ENCODE measurements around the gene LCN6.
"Not testable (repeated sequence)": the region's sequence is repeated elsewhere in the genome, so short reads cannot be mapped to it uniquely, and the experiment has no call there.

LCN6 gene

GRCh38 chr9:136714096-136714892, 34.0 kb downstream of the LCN6 start:
- Histone ChIP-seq H3K36me3 (no peaks in the 10 kb centered on the region), H3K4me3 (ENCODE audit: low read depth in 1 of 2, low read length in 1 of 2) (peak overlapping the region in 1 of 2 experiments; percentile 13), H3K9me3 (no peaks in the 10 kb centered on the region), H3K4me1 (ENCODE audit: control insufficient read depth in 1 of 2, insufficient read depth in 1 of 2, low read depth in 1 of 2, low read length in 1 of 2) (peaks cover 34 to 39% of the 10 kb centered on the region in 2 experiments), H3K27me3 (peaks cover 90% of the 10 kb centered on the region), H3K27ac (no peak overlapping the region)
- TF ChIP-seq CTCF (IDR thresholded peaks at IDR 0.05): no peak

GRCh38 chr9:136713550-136713949, 34.8 kb downstream of the LCN6 start:
- Histone ChIP-seq H3K27me3 (peaks cover 83% of the 10 kb centered on the region), H3K4me1 (ENCODE audit: control insufficient read depth in 1 of 2, insufficient read depth in 1 of 2, low read depth in 1 of 2, low read length in 1 of 2) (peaks cover 30 to 33% of the 10 kb centered on the region in 2 experiments), H3K36me3 (no peaks in the 10 kb centered on the region), H3K9me3 (no peaks in the 10 kb centered on the region), H3K27ac (no peak overlapping the region), H3K4me3 (ENCODE audit: low read depth in 1 of 2, low read length in 1 of 2) (no peak overlapping the region)
- no peak for TF ChIP-seq CTCF (IDR thresholded peaks at IDR 0.05)

GRCh38 chr9:136712690-136713544, 35.4 kb downstream of the LCN6 start:
- Histone ChIP-seq H3K4me3 (ENCODE audit: low read depth in 1 of 2, low read length in 1 of 2) (peak overlapping the region; percentile 17 to 43), H3K27ac (no peak overlapping the region), H3K27me3 (peaks cover 76% of the 10 kb centered on the region), H3K4me1 (ENCODE audit: control insufficient read depth in 1 of 2, insufficient read depth in 1 of 2, low read depth in 1 of 2, low read length in 1 of 2) (peaks cover 30 to 33% of the 10 kb centered on the region in 2 experiments), H3K36me3 (no peaks in the 10 kb centered on the region), H3K9me3 (no peaks in the 10 kb centered on the region)
- no peak for TF ChIP-seq CTCF (IDR thresholded peaks at IDR 0.05)

- Histone ChIP-seq H3K27ac (no peak within 1 kb of the TSS), H3K4me1 (ENCODE audit: control insufficient read depth in 1 of 2, insufficient read depth in 1 of 2, low read depth in 1 of 2, low read length in 1 of 2) (peaks cover 30 to 33% of the 10 kb centered on the region in 2 experiments), H3K36me3 (no peaks in the 10 kb centered on the region), H3K9me3 (no peaks in the 10 kb centered on the region), H3K4me3 (ENCODE audit: low read depth in 1 of 2, low read length in 1 of 2) (peak within 1 kb of the TSS; percentile 35 to 43), H3K27me3 (peaks cover 67% of the 10 kb centered on the region)
- no peak for TF ChIP-seq CTCF (IDR thresholded peaks at IDR 0.05)
Measured at GRCh38 chr9:136711751-136712689, 36.3 kb downstream of the LCN6 start, which contains the start of gene DIPK1B. TSS of gene DIPK1B (plus strand) at chr9:136712572. CDS start at chr9:136712666, 94 bp downstream.

- H3K4me1 ChIP-seq (ENCODE audit: control insufficient read depth in 1 of 2, insufficient read depth in 1 of 2, low read depth in 1 of 2, low read length in 1 of 2): peaks cover 30 to 33% of the 10 kb centered on the region in 2 experiments
- not testable (repeated sequence) for H3K4me3 ChIP-seq (ENCODE audit: low read depth in 1 of 2, low read length in 1 of 2); H3K36me3 ChIP-seq; H3K27ac ChIP-seq; H3K9me3 ChIP-seq
- peaks cover 59% of the 10 kb centered on the region for H3K27me3 ChIP-seq
Measured at GRCh38 chr9:136711219-136711648, 37.1 kb downstream of the LCN6 start.

All from neutrophil (primary cell).